ENCODE data around the gene PMPCB.

Gene PMPCB

DNA sequence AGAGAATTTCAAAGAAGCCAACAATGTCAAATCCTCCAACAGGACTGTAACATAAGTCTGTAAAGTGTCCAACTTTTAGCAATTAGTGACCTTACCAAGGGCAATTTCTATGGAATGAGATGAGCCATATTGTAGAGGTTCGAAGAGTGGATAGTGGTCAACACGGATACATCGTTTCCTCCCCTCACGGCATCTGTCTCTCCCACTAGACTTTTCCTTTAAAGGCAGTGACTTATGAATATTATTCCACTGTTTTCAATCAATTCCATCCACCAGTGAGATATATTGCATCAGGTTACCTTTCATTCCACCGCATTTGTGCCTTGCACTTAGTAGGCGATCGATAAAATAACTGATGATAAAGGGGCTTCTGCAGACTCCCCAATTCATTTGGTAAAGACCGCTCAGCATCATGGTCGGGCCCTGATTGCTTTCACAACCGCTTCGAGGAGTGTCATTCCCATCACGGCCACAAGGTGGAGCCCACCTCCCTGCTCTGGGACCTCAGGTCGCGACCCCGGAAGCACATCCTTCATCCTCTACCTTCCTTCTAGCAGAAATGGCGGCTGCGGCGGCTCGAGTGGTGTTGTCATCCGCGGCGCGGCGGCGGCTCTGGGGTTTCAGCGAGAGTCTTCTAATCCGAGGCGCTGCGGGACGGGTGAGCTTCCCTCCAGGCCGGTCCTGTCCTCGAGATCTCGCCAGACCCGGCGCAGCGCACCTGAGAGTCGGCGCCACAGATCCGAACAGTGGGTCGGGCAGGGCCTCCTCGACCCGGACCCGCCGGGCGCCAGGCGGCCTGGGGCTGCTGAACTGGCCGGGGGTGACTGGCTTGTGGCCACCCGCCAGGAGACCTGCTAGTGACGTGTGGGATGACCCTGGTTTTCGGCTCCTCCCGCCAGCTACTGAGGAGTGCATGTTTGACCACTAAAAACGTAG, at the start of gene PMPCB (continued):
- peak; percentile 16; the same call in 1 of the 2 replicates for TF ChIP-seq ZNF623 (tag by site-specific recombination; IDR thresholded peaks at IDR 0.05)
- peak; percentile 70 for TF ChIP-seq KLF8 (tag by site-specific recombination; IDR thresholded peaks at IDR 0.05)
- no peak for TF ChIP-seq ZNF354C (tag by site-specific recombination; IDR thresholded peaks at IDR 0.05; ENCODE audit: borderline replicate concordance, low read depth)
- no peak for TF ChIP-seq ZNF155 (tag by site-specific recombination; IDR thresholded peaks at IDR 0.05)
- TF ChIP-seq ZXDB (tag by site-specific recombination; IDR thresholded peaks at IDR 0.05) = peak; percentile 83
- no peak for TF ChIP-seq ZNF341 (tag by site-specific recombination; IDR thresholded peaks at IDR 0.05; ENCODE audit: low read depth)
- TF ChIP-seq KLF17 (tag by site-specific recombination; IDR thresholded peaks at IDR 0.05) = peak; percentile 79
- TF ChIP-seq ZNF837 (tag by site-specific recombination; IDR thresholded peaks at IDR 0.05) = no peak
- TF ChIP-seq GLI4 (tag by site-specific recombination; IDR thresholded peaks at IDR 0.05) = no peak
- peak; percentile 95 for TF ChIP-seq ZNF518A (tag by site-specific recombination; conservative IDR thresholded peaks at IDR 0.05; ENCODE audit: low read depth)
- TF ChIP-seq ZNF391 (tag by site-specific recombination; IDR thresholded peaks at IDR 0.05; ENCODE audit: borderline replicate concordance, low read depth) = peak; percentile 82; the same call in 1 of the 2 replicates
- TF ChIP-seq ZNF596 (tag by site-specific recombination; IDR thresholded peaks at IDR 0.05) = no peak
- no peak for TF ChIP-seq ZNF626 (tag by site-specific recombination; IDR thresholded peaks at IDR 0.05)
- TF ChIP-seq ZNF24 (tag by site-specific recombination; IDR thresholded peaks at IDR 0.05) = peak; percentile 48; the same call in 1 of the 2 replicates
- no peak for TF ChIP-seq ZNF37A (tag by site-specific recombination; IDR thresholded peaks at IDR 0.05)
- TF ChIP-seq ZNF629 (tag by site-specific recombination; IDR thresholded peaks at IDR 0.05) = peak; percentile 81
- TF ChIP-seq ZNF521 (tag by site-specific recombination; IDR thresholded peaks at IDR 0.05) = no peak
- TF ChIP-seq BCL11A (tag by site-specific recombination; IDR thresholded peaks at IDR 0.05; ENCODE audit: low read depth) = no peak; the same call in 1 of the 2 replicates
- no peak for TF ChIP-seq ZNF488 (tag by site-specific recombination; IDR thresholded peaks at IDR 0.05)
- TF ChIP-seq ZIC2 (tag by site-specific recombination; IDR thresholded peaks at IDR 0.05) = peak; percentile 60
- no peak for TF ChIP-seq ZNF707 (tag by site-specific recombination; IDR thresholded peaks at IDR 0.05)
- no peak for TF ChIP-seq ZNF112 (tag by site-specific recombination; IDR thresholded peaks at IDR 0.05)
- TF ChIP-seq ZNF266 (tag by site-specific recombination; IDR thresholded peaks at IDR 0.05; ENCODE audit: low read depth) = no peak
- peak; percentile 73; the same call in 1 of the 2 replicates for TF ChIP-seq ZNF394 (tag by site-specific recombination; IDR thresholded peaks at IDR 0.05; ENCODE audit: borderline replicate concordance)
- TF ChIP-seq ZNF514 (tag by site-specific recombination; IDR thresholded peaks at IDR 0.05) = no peak
- TF ChIP-seq YY2 (tag by site-specific recombination; IDR thresholded peaks at IDR 0.05) = peak; percentile 95
- TF ChIP-seq CTCF (tag by site-specific recombination; IDR thresholded peaks at IDR 0.05) = peak; percentile 96
- TF ChIP-seq SP2 (tag by site-specific recombination; IDR thresholded peaks at IDR 0.05) = peak; percentile 71
- no peak for TF ChIP-seq ZNF302 (tag by site-specific recombination; IDR thresholded peaks at IDR 0.05; ENCODE audit: low read depth)
- TF ChIP-seq SP3 (tag by site-specific recombination; IDR thresholded peaks at IDR 0.05) = peak; percentile 54; the same call in 1 of the 2 replicates
- no peak for TF ChIP-seq TCF7L2 (IDR thresholded peaks at IDR 0.05; ENCODE audit: borderline replicate concordance, low read depth, low read length)

Measured in HEK293 (cell line).